Measurements from ENCODE around the gene LGR4.

GRCh38 chr11:27395556-27396258, 76.9 kb downstream of the LGR4 start:
- TF ChIP-seq POLR2A (IDR thresholded peaks at IDR 0.05) (no peak), CTCF (IDR thresholded peaks at IDR 0.05) (no peak)

Measured in uterus (tissue), 2 donors.